Fibroblast of gingiva (primary cell): ENCODE results near the gene DBT.
"Not testable (repeated sequence)": the region's sequence is repeated elsewhere in the genome, so short reads cannot be mapped to it uniquely, and the experiment has no call there.

ENCODE experiments used
- DNase-seq: peaks from one replicate; pipeline ENCODE4 v3.0.0-alpha.2; 2011; ENCODE audit warnings: low read depth

DBT gene

GRCh38 chr1:100249537-100250257, at the start of gene DBT:
Gene DBT (minus strand): TSS chr1:100249834. CDS start chr1:100249820, 14 bp downstream.
- peak; percentile 93 for DNase-seq

- no peak for DNase-seq
Observed at GRCh38 chr1:100298512-100298911, 48.9 kb upstream of the DBT start.

GRCh38 chr1:100296997-100297396, 47.4 kb upstream of the DBT start:
- not testable (repeated sequence) for DNase-seq

- DNase-seq: no peak
Observed at GRCh38 chr1:100296140-100296539, 46.5 kb upstream of the DBT start.

GRCh38 chr1:100292711-100293110, 43.1 kb upstream of the DBT start:
- DNase-seq: no peak

- no peak for DNase-seq
Observed at GRCh38 chr1:100290291-100290690, 40.7 kb upstream of the DBT start.

GRCh38 chr1:100287162-100287561, 37.5 kb upstream of the DBT start:
- no peak for DNase-seq

GRCh38 chr1:100284591-100284990, 35.0 kb upstream of the DBT start:
- no peak for DNase-seq

- DNase-seq: no peak
Observed at GRCh38 chr1:100279954-100280682, 30.5 kb upstream of the DBT start.

- DNase-seq: no peak
Observed at GRCh38 chr1:100279358-100279923, 29.8 kb upstream of the DBT start.

GRCh38 chr1:100277866-100278265, 28.2 kb upstream of the DBT start:
- DNase-seq: no peak

GRCh38 chr1:100268202-100268601, 18.6 kb upstream of the DBT start:
- no peak for DNase-seq

- DNase-seq: no peak
Observed at GRCh38 chr1:100267284-100267683, 17.6 kb upstream of the DBT start.

- no peak for DNase-seq
Observed at GRCh38 chr1:100266741-100267140, 17.1 kb upstream of the DBT start.

- peak; percentile 94 for DNase-seq
Observed at GRCh38 chr1:100265931-100266740, 16.5 kb upstream of the DBT start, which contains the start of gene RTCA. Gene RTCA (plus strand): TSS chr1:100266216. CDS start chr1:100266376, 160 bp downstream.

- peak; percentile 46 for DNase-seq
Observed at GRCh38 chr1:100265562-100265930, 15.9 kb upstream of the DBT start.

GRCh38 chr1:100264081-100264480, 14.4 kb upstream of the DBT start:
- not testable (repeated sequence) for DNase-seq

GRCh38 chr1:100261686-100262085, 12.1 kb upstream of the DBT start:
- DNase-seq: no peak

GRCh38 chr1:100258427-100258826, 8.8 kb upstream of the DBT start:
- not testable (repeated sequence) for DNase-seq

GRCh38 chr1:100256273-100256672, 6.6 kb upstream of the DBT start:
- not testable (repeated sequence) for DNase-seq

GRCh38 chr1:100253552-100253951, 3.9 kb upstream of the DBT start:
- no peak for DNase-seq

GRCh38 chr1:100252901-100253300, 3.3 kb upstream of the DBT start:
- no peak for DNase-seq
